ENCODE measurements around the gene ZBTB6. TPM values are rescaled to one million over a fixed set of nuclear protein-coding genes. Genes with fewer than 3 reads are reported as not detected.

ZBTB6 gene
- total and polyA plus RNA-seq, 2 of the 8 experiments (the other 6 are each of a cell fraction or from before 2014, with no cell fraction given) = 2.0 to 10.0 TPM

- TF ChIP-seq CTBP2 (IDR thresholded peaks at IDR 0.05; ENCODE audit: borderline replicate concordance, insufficient read depth, insufficient read length, low read length) = no peak
- TF ChIP-seq CREB1 (IDR thresholded peaks at IDR 0.05) = peak; percentile 28; the same call in 1 of the 2 replicates
- 0 out of 2 replicates have a peak, but pooled peaks have one; percentile 40 for TF ChIP-seq FOSL1 (IDR thresholded peaks at IDR 0.05; ENCODE audit: insufficient read depth, low read depth, low read length)
- TF ChIP-seq RFX5 (IDR thresholded peaks at IDR 0.05; ENCODE audit: borderline replicate concordance, low read depth, low read length) = no peak
- TF ChIP-seq BRCA1 (IDR thresholded peaks at IDR 0.05; ENCODE audit: low read depth, low read length) = no peak
- peak; percentile 83; the same call in 1 of the 2 replicates for TF ChIP-seq SP1 (IDR thresholded peaks at IDR 0.05; ENCODE audit: low read depth, low read length)
- TF ChIP-seq SP2 (IDR thresholded peaks at IDR 0.05; ENCODE audit: low read length) = no peak
- TF ChIP-seq HDAC6 (IDR thresholded peaks at IDR 0.05; ENCODE audit: low read depth, low read length) = no peak
- TF ChIP-seq, protein P1, sequence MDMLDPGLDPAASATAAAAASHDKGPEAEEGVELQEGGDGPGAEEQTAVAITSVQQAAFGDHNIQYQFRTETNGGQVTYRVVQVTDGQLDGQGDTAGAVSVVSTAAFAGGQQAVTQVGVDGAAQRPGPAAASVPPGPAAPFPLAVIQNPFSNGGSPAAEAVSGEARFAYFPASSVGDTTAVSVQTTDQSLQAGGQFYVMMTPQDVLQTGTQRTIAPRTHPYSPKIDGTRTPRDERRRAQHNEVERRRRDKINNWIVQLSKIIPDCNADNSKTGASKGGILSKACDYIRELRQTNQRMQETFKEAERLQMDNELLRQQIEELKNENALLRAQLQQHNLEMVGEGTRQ (IDR thresholded peaks at IDR 0.05; ENCODE audit: low read length) = peak; percentile 59
- no peak; the same call in 1 of the 2 replicates for TF ChIP-seq SIX5 (IDR thresholded peaks at IDR 0.05; ENCODE audit: low read depth, low read length)
- no peak for TF ChIP-seq YY1 (IDR thresholded peaks at IDR 0.05; ENCODE audit: low read depth, low read length)
- no peak for TF ChIP-seq JUN (IDR thresholded peaks at IDR 0.05; ENCODE audit: low read depth, low read length)
- TF ChIP-seq EP300 (IDR thresholded peaks at IDR 0.05; ENCODE audit: borderline replicate concordance in 1 of 2, low read depth in 2 of 2, low read length in 2 of 2) = no peak
- no peak for TF ChIP-seq KDM5A (IDR thresholded peaks at IDR 0.05; ENCODE audit: low read length)
- peak; percentile 93 for TF ChIP-seq TAF1 (IDR thresholded peaks at IDR 0.05; ENCODE audit: low read depth, low read length)
- TF ChIP-seq KDM1A (IDR thresholded peaks at IDR 0.05; ENCODE audit: borderline replicate concordance, low read length) = 0 out of 2 replicates have a peak, but pooled peaks have one; percentile 23
- TF ChIP-seq CEBPB (IDR thresholded peaks at IDR 0.05; ENCODE audit: low read depth, low read length) = no peak
- TF ChIP-seq TEAD4 (IDR thresholded peaks at IDR 0.05; ENCODE audit: low read depth, low read length) = peak; percentile 50; the same call in 1 of the 2 replicates
- no peak for TF ChIP-seq NRF1 (IDR thresholded peaks at IDR 0.05; ENCODE audit: low read depth, low read length)
- no peak for TF ChIP-seq RXRA (IDR thresholded peaks at IDR 0.05; ENCODE audit: insufficient read depth, low read depth, low read length)
These were observed 18.4 kb upstream of the ZBTB6 start, which contains the start of gene ZBTB26 (continued) for GRCh38 chr9:122931226-122932121.

Measured in H1 (cell line).